Measurements from ENCODE around the gene MAPK11.

MAPK11 gene

DNA sequence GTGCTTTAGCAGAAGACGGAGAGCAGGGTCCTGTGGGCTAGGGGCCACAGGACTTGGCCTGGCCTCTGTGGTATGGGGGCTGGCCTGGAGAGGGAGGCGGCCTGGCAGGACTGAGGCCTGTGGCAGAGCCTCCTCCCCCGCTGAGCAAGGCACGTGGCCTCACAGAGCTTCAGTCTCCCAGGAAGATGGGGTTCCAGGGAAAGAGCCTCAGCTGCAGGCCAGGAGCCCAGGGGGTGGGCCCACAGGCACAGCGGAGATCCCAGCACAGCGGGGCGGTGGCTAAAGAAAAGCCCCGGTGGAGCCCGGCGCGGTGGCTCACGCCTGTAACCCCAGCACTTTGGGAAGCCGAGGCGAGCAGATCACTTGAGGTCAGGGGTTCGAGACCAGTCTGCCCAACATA, 10.9 kb downstream of the MAPK11 start:
- DNase-seq: no peak

DNA sequence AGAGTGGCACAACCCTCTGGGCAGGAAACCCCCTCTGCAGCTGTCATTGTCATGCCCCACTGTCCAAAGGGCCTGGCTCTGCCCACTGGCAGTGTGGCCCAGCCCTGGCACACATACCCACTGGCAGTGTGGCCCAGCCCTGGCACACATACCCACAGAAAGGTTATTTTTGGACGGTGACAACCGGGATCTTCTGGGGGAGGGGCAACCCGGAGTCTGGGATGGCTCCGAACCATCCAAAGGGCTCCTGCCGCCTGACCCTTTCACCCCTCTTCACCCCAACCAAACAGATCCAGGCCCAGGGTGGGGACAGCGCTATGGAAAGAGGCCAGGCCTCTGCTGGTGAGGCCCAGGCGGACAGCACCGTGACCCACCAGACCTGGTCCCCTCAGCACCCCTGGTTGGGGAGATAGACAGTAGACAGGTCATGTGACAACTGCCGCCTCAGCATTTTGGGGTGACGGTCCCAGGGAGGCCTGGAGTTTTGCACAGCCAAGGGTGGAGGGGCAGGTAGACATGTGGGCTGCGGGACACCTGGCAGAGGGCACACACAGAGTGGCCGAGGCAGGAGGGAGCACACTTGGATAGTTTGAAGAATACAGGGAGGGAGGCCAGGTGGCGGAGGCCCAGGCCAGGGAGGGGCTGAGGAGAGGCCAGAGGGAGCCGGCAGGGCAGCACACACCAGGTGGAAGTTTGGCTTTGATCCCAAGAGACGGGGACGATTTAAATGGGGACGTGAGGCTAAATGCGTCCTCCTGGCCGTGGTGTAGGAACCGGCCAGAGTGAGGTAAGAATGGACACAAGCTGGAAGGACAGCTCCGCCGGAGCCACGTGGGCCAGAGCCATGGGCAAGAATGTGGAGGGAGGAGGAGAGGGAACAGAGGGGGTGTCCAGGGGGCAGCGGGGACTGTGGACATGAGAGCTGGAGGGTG, 11.6 kb downstream of the MAPK11 start:
- DNase-seq: no peak

DNA sequence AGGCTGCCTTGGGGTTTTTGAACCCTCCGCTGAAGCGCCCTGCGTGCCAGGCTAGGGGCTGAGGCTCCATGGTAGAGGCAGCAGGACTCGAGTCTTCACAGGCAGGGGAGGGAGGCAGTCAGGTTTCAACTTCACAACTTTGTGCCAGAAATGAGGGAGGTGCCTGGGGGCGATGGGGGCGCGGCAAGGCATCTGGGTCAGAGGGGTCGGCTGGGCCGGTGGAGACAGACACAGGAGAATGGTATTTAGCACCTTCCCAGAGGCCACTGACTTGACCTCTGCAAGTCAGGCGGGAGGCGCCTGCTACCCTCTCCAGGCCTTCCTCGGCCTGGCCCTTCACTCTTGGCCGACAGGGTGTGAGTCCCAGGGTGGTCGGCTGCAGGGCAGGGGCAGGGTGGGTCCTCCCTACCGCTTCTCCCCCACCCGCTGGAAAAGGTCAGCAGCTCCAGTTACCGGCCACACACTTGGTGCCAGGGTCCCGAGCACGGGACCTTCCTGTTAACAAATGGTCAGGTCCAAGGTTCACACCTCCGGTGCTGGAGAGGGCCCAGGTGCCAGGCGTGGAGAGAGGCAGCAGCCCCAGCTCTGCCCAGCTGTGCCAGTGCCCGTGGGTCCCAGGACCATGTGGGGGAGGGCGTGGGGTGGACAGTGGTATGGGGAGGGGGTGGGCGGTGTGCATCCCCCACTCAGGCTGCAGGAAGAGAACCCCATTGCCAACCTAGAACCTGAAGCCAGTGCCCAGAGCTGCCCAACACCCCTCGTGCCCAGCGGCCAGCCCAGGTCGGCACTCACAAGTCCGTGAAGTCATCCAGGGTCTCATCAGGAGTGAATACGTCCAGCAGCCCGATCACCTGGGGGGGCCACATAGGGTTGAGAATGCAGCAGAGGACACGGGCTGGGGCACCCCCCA, 12.5 kb downstream of the MAPK11 start:
- DNase-seq: no peak

DNA sequence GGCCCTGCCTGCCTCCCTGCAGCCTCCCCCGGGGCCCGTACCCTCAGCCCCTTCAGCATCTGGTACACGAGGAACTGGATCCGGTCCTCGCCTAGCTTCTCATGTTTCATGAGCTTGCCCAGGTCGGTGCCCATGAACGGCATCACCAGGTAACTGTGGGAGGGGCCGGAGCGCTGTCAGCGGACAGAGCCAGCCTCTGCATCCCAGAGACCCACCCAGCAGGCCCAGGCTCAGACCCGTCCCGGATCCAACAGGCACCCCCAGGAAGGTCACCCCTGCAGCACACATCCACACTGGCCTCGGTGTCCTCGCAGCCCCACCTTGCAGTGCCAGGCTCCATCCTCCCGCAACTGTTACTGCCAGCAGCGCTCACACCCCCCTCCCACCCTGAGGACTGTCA, 13.1 kb downstream of the MAPK11 start:
- DNase-seq: no peak

DNA sequence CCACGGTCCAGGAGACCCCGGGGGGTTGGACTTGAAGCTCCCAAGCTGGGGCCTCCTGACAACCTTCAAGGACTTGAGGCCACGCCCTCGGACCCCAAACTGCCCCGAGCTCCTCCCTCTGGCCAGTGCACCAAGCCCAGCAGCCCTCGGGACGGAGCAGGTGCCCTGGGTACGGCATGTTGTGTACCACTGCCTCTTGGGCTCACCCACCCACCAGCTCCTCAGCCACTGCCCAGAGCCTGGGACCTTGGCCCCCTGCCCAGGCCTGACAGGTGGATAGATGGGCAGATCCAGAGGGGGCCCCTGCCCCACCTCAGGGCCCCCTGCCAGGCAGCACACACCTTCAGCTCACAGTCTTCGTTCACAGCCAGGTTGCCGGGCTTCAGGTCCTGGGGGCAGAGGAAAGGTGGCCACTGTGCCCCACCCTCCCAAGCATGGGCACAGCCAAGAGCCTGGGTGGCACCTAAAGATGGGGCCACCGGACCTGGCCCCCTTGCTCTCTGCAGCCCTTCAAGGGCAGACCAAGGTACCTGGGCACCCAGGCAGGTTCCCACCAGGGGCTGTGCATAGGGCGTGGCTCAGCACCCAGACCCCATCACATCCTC, 13.8 kb downstream of the MAPK11 start:
- no peak for DNase-seq

DNA sequence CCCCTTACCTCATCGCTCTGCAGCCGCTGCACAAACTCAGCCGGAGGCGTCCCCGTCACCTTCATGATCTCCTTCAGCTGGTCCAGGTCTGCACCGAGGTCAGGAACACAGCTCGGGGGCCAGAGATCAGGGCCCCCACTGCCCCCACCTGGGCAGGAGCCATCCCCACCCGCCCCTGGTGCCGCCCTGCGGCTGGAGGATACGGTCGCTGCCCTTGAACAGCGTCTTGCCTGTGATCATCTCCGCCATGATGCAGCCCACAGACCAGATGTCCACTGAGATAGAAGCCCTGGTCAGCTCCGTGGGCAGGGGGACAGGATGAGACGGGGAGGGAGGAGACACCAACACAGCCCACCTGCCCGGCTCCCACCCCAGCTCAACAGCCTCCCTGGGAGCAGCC, 14.6 kb downstream of the MAPK11 start:
- no peak for DNase-seq

DNA sequence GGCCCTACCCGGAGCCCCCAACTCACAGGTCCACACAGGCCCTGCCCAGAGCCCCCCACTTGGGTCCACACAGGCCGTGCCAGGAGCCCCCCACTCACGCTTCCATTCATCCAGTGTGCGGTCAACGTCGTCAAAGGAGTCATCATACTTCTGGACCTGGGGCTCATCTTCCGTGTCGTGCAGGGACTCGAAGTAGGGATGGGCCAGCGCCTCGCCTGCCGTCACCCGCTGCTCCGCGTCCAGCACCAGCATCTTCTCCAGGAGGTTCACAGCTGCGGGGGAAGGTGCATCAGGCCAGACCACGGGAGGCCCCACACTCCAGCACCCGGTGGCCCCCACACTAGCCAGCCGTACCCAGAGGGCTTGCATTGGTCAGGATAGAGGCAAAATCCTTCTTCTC, 15.1 kb downstream of the MAPK11 start:
- no peak for DNase-seq

DNA sequence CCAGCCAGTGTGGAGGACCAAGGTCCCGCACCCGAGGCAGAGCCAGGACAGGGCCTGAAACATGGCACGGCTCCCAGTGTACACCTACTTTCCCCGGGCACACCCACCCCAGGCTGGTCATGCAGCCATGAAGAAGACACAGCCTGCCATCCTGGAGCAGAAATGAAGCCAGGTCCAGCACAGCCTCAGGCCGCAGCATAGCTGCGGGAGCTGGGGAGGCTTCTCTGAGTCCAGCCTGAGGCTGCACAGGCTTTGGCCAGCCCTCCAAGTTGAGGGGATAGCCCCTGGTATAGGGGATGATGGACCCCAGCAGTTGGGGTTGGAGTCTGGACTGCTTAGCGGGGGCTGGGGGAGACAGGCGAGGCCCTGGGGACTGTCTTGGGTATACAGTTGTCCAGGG, 16.2 kb downstream of the MAPK11 start:
- no peak for DNase-seq

DNA sequence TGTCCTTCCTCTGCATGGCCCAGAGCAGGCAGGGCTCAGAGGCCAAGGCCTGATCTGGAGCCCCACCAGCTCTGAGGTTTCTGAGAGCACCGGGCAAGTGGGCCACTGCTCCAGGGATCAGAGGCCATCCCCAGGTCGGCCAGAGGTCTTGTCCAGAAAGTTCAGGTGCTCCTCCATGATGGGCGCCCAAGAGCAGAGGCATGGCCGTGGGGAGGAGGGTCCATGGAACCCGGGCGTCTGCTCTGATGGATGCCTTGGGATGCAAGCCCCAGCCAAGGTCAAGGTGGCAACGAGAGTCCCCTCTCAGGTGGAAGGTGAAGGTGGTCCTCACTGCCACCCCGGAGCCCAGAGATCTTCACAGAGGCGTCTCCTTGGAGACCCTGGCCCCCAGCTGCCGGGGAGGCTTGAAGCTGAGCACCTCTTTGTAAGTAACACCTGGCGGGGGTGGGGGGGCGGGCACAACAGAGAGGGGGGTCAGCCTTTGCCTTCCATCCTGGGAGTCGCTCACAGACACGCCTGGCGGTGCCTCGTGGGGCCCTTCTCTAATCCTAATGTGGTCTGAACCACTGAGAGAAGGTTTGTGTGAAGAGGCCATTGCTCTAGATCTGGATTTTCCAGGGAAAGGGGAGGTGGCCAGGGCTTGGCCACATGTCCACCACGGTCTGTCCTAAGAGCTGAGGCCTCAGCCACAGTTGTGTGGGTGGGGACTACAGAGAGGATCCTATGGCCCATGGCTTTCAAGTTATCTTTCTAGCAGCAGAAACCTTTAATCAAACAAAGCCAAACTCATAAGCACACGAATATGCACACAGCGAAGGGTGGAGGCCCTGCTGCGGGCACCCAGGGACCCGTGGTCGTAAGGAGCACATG, 16.9 kb downstream of the MAPK11 start:
- DNase-seq: no peak

DNA sequence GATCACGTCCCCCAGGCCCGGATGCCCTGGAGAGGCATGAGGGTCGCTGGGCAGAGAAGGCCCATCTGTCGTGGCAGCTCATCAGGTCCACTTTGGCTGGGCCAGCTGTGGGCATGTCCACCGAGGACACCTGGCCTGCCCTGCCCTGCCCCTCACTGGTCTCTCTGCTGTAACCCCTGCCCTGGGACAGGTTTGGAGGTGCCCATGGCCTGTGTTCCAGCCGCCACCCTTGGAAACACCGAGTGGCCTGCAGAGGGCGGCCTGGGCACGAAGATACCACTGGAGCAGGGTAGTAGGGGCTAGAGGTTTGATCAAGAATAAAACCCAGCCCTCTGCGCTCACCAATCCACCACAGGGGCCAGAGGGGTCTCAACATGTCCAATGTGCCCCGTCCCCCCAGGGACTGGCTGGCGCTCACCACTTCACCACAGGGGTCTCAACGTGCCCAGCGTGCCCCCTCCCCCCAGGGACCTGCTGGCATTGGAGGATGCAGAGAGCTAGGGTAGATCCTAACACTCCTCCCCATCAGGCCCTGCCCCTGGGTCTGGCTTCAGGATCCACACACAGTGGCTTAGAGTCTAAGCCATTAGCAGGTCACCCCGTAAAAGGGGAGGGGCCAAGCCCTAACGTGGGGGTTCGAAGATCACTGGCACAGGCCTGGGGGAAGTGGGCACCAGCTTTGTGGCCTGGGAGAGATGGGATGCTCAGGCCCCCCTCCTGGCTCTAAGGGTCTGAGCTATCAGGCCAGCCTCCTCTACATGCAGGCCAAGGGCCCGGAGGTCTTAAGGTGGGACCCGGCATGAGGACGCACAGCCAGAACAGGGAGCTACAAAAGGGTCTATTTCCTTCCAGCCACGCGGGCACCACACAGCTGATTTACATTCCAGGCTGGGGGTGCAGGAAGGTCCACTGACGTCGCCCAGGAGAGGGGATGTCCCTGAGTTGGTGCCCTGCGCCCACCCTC, 17.8 kb downstream of the MAPK11 start:
- DNase-seq: no peak

DNA sequence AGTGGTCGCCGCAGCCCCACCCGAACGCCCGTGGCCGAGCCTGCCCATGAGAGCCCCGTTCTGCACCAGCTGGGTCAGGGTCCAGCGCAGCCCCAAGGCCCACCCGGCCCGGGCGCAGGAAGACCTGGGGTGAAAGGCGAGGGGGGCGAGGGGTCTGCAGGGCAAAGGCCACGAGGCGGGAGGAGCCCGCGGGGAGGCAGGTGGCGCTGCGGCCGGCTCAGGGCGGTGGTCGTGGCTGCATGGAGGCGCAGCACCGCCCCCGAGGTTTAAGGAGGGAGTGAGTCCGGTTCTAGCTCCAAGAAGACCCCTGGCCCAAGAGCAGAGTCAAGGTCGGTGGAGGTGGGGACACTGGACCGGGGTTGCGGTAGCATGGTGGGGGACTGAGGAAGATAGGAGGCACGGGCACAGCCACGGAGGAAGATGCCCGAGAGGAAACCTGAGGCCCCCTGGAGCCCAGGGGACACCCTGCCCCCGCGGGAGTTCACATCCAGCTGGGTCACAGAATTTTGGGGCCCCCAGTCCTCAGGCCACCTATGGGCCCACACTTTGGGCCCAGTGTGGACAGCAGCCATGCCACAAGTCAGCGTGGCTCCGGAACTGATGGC, 18.6 kb downstream of the MAPK11 start:
- no peak for DNase-seq

DNA sequence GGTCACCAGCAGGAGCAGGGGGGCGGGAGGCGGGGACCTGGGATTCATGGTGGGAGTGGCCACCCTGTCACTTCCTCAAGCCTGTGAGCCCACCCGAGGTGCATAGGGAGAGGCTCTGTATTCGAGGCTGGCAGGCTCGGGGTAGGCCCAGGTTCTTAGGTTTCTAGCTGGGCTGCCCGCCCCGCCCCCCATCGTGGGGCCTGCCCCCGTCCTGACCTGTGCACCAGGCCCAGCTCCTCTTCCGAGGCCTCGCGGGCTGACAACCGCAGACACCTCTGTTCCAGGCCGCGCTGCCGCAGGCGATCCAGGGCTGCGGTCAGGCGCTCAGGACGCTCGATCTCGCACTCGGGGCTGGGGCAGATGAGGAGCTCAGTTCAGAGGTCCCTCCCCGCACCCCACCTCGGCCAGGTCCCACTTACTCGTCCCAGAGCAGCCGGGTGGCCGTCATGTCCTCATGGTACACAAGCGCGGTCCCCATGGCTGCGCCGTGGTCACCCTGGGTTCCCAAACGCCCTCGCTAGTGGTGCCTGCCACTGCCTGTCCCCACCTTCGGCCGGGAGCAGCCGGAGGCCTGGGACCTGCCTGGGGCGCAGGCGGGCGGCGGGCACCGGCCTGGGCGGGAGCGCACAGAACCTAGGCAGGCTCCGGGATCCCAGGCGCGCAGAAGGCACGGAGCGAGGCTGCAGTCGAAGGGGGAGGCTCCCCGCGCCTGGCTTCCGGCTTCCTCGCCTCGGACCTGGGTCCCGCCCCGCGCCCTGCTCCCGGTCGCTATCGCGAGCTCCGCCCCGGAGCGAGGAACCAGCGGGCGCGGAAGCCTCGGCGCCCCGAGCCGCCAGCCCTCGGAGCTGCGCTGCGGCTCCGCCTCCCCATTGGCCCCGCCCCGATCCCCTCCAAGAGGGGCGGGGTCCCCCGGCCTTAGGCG, 19.4 kb downstream of the MAPK11 start, which contains the start of gene HDAC10:
Gene HDAC10 (minus strand): TSS at position 711 of the 922 bp plus-strand sequence. CDS start 233 bp downstream, at position 478.
- DNase-seq: no peak

DNA sequence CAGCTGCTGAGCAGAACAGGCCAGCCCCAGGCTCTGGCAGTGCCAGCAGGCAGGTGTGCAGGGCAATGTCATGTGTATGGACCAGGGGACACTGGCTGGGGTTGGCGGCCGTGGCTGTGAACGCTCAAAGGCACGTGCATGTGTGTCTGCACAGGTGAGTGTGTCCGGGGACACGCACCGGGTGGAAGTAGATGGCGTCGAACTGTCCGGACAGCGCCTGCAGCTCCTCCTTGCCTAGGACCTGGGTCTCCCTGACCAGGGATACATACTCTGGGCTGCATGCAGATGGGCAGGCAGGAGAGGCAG, 20.0 kb downstream of the MAPK11 start:
- no peak for DNase-seq

DNA sequence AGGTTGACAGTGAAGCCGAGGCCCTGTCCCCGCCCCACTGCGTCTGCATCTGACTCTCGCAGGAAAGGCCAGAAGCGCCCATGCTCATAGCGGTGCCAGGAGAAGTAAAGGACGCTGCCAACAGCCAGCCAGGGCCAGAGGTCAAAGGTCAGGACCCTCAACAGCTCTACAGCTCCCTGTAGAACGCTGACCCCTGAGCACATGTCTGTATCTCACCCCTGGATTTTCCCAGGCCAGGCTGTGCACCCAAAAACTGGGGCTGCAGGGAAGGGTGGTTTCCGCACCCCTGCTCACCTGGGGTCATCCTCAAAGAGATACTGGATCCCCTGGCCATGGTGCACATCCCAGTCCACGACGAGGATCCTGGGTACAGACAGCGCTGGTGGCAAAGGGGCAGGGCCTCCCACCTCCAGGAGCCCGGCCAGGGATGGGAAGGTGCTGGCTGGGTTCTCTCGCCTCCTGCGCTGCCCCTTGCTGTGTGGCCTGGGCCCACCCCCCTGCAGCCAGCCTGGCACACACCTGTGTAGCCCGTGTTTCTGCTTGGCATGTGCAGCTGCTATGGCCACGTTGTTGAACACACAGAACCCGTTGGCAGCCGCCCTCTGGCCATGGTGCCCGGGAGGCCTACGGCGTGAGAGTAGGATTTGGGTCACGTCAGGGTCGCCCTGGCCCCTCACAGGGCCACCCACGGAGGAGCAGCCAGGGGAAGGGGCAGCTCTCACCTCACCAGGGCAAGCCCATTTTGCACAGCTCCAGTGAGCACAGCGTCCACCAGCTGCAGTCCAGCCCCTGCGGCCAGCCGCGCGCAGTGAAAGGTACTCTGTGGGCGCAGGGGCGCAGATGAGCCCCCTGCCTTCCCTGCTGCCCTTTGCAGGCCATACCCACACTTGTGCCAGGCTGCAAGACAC, 20.6 kb downstream of the MAPK11 start:
- DNase-seq: no peak

DNA sequence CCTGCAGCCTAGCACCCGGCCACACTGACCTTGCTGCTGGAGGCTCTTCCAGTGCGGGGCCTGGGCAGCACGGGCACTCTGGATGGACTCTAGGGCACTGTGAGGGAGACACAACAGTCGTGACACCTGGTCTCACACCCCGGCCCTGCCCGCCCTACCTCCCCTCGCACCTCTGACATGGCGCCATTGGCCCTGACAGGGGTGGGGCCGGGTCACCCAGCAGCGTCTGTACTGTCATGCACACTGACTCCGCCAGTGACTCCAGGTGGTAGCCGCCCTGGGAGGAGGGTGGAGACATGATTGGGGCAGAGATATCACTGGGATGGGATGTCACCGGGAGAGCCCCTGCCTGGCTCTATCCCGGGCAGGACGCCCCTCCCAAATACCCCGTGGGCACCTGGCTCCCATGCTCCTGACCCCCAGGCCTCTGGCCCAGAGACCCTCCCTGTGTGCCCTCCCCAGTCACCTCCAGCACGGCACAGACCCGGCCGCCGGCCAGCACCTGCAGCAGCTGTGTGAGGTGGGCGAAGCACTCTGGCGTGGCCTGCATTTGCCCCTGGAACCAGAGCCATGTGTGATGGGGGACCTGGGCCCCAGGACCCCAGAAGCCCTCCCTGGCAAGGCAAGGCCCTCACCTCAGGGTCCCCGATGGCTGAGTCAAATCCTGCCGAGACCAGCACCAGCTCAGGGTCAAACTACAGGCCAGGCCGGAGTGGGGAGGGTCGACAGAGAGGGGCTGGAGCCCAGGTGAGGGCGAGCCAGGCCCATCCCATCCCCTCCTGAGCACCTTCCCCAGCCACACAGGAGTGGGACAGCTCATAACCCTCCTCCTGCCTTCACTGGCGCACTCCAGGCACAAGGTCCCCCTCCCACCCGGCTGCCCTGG, 21.7 kb downstream of the MAPK11 start:
- DNase-seq: no peak

DNA sequence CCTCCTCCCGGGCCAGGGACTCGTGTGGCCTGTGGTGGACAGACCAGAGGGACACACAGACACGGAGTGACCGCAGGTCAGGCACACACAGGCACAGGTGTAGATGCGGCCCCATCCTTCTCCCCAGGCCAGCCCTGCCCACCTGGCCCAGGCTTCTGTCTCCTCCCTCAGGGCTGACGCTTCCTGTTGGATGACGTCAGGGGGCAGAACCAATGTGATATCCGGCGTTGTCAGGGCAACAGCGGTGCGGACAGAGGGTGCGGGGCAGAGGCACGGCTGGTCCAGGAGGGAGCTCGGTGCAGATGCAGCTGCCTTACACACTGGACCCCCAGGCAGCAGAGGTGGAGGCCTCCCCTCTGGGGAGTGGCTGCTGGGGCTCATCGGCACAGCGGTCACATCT, 22.4 kb downstream of the MAPK11 start:
- no peak for DNase-seq

All from NCI-H187 (cell line).